ENCODE data around the gene TMEFF2. TPM values are rescaled to one million over a fixed set of nuclear protein-coding genes. Genes with fewer than 3 reads are reported as not detected.
A peak's percentile ranks its signal among the peaks of the same experiment; 100 is the strongest.

TMEFF2 gene
- total RNA-seq, 6 experiments from 2014 or later, result 0.18 to 0.25 (median 0.22) TPM; not detected in 3

DNA sequence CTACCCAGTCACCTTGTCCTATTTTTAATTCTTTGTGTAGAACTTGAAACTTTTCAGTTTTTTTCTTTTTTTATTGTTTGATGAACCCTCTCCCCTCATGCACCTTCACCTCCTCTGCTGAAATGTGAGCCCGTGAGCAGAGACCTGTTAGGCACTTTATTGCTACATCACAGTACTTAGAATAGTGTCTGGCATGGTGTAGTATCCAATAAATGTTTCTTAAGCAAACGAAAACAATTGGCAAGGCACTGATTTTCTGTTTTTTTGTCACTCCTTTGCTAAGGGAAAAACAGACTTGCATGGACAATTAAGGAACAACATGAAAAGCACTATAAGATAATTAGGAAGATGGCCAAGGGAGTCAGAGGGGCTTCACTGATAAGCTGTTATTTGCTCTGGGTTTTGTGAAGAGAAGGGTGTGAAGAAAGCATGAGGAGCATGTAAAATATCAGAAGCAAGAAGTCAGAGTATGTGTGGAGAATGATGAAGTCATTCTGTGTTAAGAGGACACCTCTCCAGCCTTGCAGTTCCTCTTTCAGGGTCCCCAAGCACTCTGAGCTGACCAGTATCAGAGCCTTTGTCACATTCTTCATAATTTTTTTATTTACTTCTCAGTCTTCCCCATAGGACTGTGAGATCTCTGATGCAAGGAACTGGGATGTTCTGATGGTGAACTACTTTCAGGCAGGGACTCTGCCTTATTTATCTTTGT is 248.1 kb downstream of the TMEFF2 start:
- no peak for DNase-seq
- Mint-ChIP-seq H3K9me3 (no peaks in the 10 kb centered on the region), H3K4me3 (no peak overlapping the region), H3K27ac (no peak overlapping the region), H3K36me3 (ENCODE audit: low read depth) (no peaks in the 10 kb centered on the region), H3K4me1 (ENCODE audit: low read depth) (peaks cover 35% of the 10 kb centered on the region), H3K27me3 (ENCODE audit: insufficient read depth) (no peaks in the 10 kb centered on the region)
- no peak for TF ChIP-seq CTCF (IDR thresholded peaks at IDR 0.05)

DNA sequence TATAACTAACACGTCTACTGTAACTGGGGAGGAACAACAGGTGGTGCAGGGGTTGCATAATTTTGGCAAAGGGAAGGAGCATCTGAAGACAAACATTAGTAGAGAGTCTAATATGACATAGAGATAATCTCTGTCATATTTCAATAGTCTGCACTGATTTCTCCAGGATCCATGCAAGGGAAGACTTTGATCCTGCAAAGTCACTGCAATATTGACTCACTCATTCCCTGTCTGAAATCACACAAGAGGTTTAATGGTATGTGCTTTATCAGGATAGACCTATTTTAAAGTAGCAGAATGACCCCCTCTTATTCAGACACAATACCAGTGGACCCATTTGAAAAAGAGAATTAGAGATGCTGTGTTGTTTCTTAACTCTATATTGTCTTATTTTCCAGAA is 249.1 kb downstream of the TMEFF2 start:
- H3K4me1 Mint-ChIP-seq (ENCODE audit: low read depth), result peaks cover 32% of the 10 kb centered on the region
- H3K27ac Mint-ChIP-seq, result no peak overlapping the region
- no peaks in the 10 kb centered on the region for H3K36me3 Mint-ChIP-seq (ENCODE audit: low read depth)
- DNase-seq, result no peak
- H3K4me3 Mint-ChIP-seq, result no peak overlapping the region
- no peaks in the 10 kb centered on the region for H3K9me3 Mint-ChIP-seq
- no peak for TF ChIP-seq CTCF (IDR thresholded peaks at IDR 0.05)
- H3K27me3 Mint-ChIP-seq (ENCODE audit: insufficient read depth), result 0 out of 2 replicates have a peak, but pooled peaks cover 2% of the 10 kb centered on the region

DNA sequence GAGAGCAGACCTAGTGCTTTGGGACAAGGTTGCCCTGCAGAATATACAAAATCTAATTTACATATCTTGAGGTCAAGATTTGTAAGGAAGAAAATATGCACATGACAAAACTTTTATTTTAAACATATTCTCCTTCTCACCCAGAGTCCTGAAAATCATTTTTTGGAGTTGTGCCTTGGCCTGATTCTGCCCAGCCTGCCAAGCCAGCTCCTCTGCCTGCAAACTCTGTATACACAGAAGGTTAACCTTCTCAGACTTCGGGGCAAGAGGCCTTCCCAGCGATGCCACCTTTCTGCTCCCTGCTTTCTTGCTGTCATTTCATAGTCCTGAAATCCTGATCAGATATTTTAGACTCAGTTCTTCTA is 252.0 kb downstream of the TMEFF2 start:
- Mint-ChIP-seq H3K9me3 (no peaks in the 10 kb centered on the region), H3K36me3 (ENCODE audit: low read depth) (no peaks in the 10 kb centered on the region), H3K4me1 (ENCODE audit: low read depth) (peaks cover 23% of the 10 kb centered on the region), H3K27ac (no peak overlapping the region), H3K4me3 (no peak overlapping the region), H3K27me3 (ENCODE audit: insufficient read depth) (0 out of 2 replicates have a peak, but pooled peaks cover 2% of the 10 kb centered on the region)
- TF ChIP-seq CTCF (IDR thresholded peaks at IDR 0.05), result no peak
- DNase-seq, result no peak

- H3K4me1 Mint-ChIP-seq (ENCODE audit: low read depth), result peaks cover 23% of the 10 kb centered on the region
- peak; percentile 48 for DNase-seq
- H3K9me3 Mint-ChIP-seq, result no peaks in the 10 kb centered on the region
- TF ChIP-seq CTCF (IDR thresholded peaks at IDR 0.05), result no peak
- peak overlapping the region; percentile 36 for H3K27ac Mint-ChIP-seq
- H3K4me3 Mint-ChIP-seq, result peak overlapping the region; percentile 2; the same call in 1 of the 2 replicates
- 0 out of 2 replicates have a peak, but pooled peaks cover 2% of the 10 kb centered on the region for H3K27me3 Mint-ChIP-seq (ENCODE audit: insufficient read depth)
- no peaks in the 10 kb centered on the region for H3K36me3 Mint-ChIP-seq (ENCODE audit: low read depth)
Measured at GRCh38 chr2:191942090-191942738, 252.5 kb downstream of the TMEFF2 start.

GRCh38 chr2:191941376-191941929 is 253.3 kb downstream of the TMEFF2 start:
- peaks cover 23% of the 10 kb centered on the region for H3K4me1 Mint-ChIP-seq (ENCODE audit: low read depth)
- 0 out of 2 replicates have a peak, but pooled peaks cover 2% of the 10 kb centered on the region for H3K27me3 Mint-ChIP-seq (ENCODE audit: insufficient read depth)
- H3K4me3 Mint-ChIP-seq, result no peak overlapping the region
- H3K36me3 Mint-ChIP-seq (ENCODE audit: low read depth), result no peaks in the 10 kb centered on the region
- DNase-seq, result no peak
- no peak for TF ChIP-seq CTCF (IDR thresholded peaks at IDR 0.05)
- H3K9me3 Mint-ChIP-seq, result no peaks in the 10 kb centered on the region
- no peak overlapping the region for H3K27ac Mint-ChIP-seq
